Thyroid gland (tissue), 4 donors: ENCODE data around the gene RPN1. TPM values are rescaled to one million over a fixed set of nuclear protein-coding genes. Genes with fewer than 3 reads are reported as not detected.

ENCODE experiments used
- DNase-seq, 2 donors: peaks; one replicate each; pipeline ENCODE4 v3.0.0-alpha.2; 2019
- H3K27ac ChIP-seq, 3 donors: fragments of 200-600 bp; sonication (generic); 1 replicate in 2 of 3; 2 replicates in 1 of 3; pipeline ENCODE4 v1.5.1; 2016 to 2019; ENCODE audit warnings: mild to moderate bottlenecking in 1 of 3, moderate library complexity in 1 of 3
- H3K27me3 ChIP-seq: fragments of 200-600 bp; sonication (generic); one replicate; pipeline ENCODE4 v1.5.1; 2019
- H3K36me3 ChIP-seq, 2 donors: fragments of 200-600 bp; sonication (generic); one replicate each; pipeline ENCODE4 v1.5.1; 2016 to 2019
- H3K4me1 ChIP-seq, 2 donors: fragments of 200-600 bp; sonication (generic); one replicate each; pipeline ENCODE4 v1.5.1; 2017 to 2019
- H3K4me3 ChIP-seq, 3 donors: fragments of 200-600 bp; sonication (generic); replicated peaks in 1 of 3; 1 replicate in 2 of 3; 2 replicates in 1 of 3; pipeline ENCODE4 v1.5.1; 2016; ENCODE audit warnings: mild to moderate bottlenecking in 1 of 3
- H3K9me3 ChIP-seq: fragments of 200-600 bp; sonication (generic); one replicate; pipeline ENCODE4 v1.5.1; 2017
- POLR2A ChIP-seq, 2 donors: fragments of 450-650 bp; IDR thresholded peaks; one replicate each; pipeline ENCODE4 v1.6.1; 2017; ENCODE audit warnings: antibody characterized with exemption in 2 of 2, mild to moderate bottlenecking in 2 of 2, moderate library complexity in 1 of 2
- WGBS, 2 donors: methylation state at CpG; one replicate each; pipeline ENCODE4 v1.1.5; 2017; 5-methylcytosine and 5-hydroxymethylcytosine counted together
- intact Hi-C: fragments of 100-400 bp; cut with DNase I; formaldehyde crosslinking; loops from one replicate; pipeline ENCODE4 v1.15.1; 2023
- total RNA-seq, 4 donors: library from RNA; depleted of rRNA; stranded (reverse); fragments of >200 nt; gene quantifications; one replicate each; pipeline ENCODE4 v1.2.3, GENCODE V29; 2016
- TF ChIP-seq, protein P1 (sequence below), 6 experiments: fragments of 200-600 bp in 3 of 6; fragments of 450-650 bp in 3 of 6; sonication (generic) in 3 of 6; IDR thresholded peaks; one replicate each; pipeline ENCODE4 v1.5.1; 2016 to 2019; ENCODE audit warnings: antibody characterized with exemption in 6 of 6, mild to moderate bottlenecking in 2 of 6, inconsistent platforms in 1 of 6, moderate library complexity in 1 of 6

Gene RPN1
- total RNA-seq, 4 donors from 2014 or later, result 368 to 750 (median 528) TPM

DNA sequence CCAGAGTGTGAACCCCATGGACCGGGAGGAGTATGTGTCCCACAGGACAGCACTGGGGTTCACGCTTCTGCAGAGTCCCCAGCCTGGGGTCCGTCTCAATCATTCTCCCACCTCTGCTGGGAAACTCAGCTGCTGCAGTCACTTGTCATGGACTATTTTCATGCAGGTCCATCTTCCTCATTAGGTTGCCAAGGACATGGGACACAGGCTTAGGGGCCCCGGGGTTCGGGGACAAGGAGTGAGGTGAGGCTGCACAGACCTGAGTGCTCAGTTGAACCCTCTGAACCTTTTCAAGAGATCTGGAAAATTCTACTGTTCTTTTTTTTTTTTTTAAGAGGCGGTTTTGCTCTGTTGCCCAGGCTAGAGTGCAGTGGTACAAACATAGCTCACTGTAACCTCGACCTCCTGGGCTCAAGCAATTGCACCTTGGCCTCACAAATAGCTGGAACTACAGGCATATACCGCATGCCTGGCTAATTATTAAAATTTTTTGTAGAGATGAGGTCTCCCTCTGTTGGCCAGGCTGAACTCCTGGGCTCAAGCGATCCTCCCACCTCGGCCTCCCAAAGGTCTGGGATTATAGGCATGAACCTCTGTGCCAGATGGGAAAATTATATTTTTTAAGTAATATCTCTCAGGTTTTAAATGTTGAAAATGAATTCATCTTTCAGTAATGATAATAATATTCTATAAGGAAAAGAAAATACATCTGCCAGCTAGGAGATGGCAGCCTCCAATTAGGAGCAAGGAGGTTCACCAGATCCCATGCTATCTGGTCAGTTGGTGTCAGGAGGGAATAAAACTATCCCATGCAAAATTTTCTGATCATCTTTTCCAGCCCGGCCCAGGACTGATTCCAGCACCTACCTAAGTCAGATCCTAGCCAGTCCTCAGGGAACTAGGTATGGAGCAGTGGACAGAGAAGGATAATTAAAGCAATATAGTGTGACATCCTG, 45.2 kb downstream of the RPN1 start:
- Histone ChIP-seq H3K36me3 (no peaks in the 10 kb centered on the region), H3K9me3 (no peaks in the 10 kb centered on the region), H3K4me1 (peaks cover 6 to 7% of the 10 kb centered on the region in 2 donors), H3K27ac (no peak overlapping the region), H3K27me3 (no peaks in the 10 kb centered on the region), H3K4me3 (no peak overlapping the region)
- TF ChIP-seq POLR2A (IDR thresholded peaks at IDR 0.05), result no peak
- TF ChIP-seq, protein P1, sequence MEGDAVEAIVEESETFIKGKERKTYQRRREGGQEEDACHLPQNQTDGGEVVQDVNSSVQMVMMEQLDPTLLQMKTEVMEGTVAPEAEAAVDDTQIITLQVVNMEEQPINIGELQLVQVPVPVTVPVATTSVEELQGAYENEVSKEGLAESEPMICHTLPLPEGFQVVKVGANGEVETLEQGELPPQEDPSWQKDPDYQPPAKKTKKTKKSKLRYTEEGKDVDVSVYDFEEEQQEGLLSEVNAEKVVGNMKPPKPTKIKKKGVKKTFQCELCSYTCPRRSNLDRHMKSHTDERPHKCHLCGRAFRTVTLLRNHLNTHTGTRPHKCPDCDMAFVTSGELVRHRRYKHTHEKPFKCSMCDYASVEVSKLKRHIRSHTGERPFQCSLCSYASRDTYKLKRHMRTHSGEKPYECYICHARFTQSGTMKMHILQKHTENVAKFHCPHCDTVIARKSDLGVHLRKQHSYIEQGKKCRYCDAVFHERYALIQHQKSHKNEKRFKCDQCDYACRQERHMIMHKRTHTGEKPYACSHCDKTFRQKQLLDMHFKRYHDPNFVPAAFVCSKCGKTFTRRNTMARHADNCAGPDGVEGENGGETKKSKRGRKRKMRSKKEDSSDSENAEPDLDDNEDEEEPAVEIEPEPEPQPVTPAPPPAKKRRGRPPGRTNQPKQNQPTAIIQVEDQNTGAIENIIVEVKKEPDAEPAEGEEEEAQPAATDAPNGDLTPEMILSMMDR (IDR thresholded peaks at IDR 0.05), result no peak
- intact Hi-C loops, result loop anchor here (5.0 to 10.0 kb wide), 2 partner anchors 181 to 528 kb away; no protein-coding TSS in a partner anchor
- 69 to 76% methylated on average over 11 of the region's 11 CpGs for WGBS, 2 donors
- DNase-seq, result no peak

DNA sequence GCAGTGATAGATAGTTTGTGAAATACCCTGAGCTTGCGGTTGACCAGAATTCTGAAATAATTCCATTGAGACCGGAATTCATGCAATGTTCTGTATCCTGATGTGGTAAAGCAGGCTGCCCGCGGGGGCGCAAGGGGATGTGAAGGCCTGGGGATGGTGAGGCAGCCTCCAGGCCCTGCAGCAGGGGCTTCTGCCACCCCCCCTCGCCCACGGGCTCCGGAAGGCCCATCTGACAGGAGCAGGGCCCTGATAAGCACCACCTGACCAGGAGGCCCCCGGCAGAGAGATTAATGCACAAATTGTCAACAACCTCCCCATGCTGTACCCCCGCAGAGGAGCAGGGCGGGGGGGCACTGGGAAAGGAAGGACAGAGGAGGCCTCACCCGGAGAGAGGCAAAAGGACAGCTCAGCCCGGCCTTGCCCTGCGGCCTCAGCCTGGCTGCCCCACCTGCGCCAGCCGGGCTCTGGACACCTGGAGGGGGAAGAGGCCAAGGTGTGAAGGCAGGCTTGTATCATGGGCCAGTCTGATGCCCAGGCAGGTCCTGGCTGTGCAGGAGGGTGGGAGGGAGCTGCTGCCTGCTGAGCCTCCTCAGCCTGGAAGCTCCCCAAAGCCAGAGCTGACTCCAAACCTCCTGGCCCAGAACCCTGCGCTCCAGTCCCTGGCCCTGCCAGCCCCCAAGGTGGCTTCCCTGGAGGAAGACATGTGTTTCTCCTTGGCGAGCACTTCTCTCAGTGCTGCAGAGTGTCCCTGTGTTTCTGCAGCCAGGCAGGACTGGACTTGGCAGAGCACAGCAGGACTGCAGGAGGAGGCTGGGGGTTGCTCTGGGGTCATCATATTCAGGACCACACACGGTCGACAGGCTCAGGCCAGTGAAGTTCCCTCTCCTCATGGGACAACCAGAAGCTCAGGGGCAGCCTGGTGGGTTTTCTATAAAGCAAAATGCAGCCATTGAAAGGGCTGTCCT, 46.5 kb downstream of the RPN1 start:
- Histone ChIP-seq H3K4me1 (peaks cover 6 to 7% of the 10 kb centered on the region in 2 donors), H3K9me3 (no peaks in the 10 kb centered on the region), H3K27me3 (no peaks in the 10 kb centered on the region), H3K27ac (no peak overlapping the region), H3K36me3 (no peaks in the 10 kb centered on the region), H3K4me3 (no peak overlapping the region)
- TF ChIP-seq POLR2A (IDR thresholded peaks at IDR 0.05), result no peak
- TF ChIP-seq, protein P1 (IDR thresholded peaks at IDR 0.05), result no peak
- intact Hi-C loops, result loop anchor here (10.0 kb wide), 1 partner anchor 179 kb away; no protein-coding TSS in a partner anchor
- DNase-seq, result no peak
- 84 to 85% methylated on average over 13 to 18 of the region's 20 CpGs for WGBS, 2 donors

DNA sequence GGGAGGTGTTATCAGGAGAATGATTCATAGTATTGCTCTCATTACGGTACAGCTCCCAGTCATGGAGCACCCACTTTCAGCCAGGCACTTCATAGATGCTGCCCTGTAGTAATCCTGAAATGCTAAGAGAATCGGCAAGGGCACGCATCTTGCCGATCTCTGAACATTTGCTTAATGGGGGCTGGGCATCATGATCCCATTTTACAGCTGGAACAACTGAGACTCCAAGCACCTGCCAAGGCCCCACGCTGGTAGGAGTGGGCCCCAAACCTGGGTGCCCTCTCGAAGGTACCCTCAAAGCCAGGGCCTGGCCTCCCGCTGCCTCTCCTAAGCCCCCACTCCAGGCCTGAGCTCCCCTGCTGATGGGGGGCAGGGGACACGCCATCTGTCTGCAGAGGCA, 47.3 kb downstream of the RPN1 start:
- no peaks in the 10 kb centered on the region for H3K27me3 ChIP-seq
- DNase-seq, result no peak
- no peaks in the 10 kb centered on the region for H3K36me3 ChIP-seq
- intact Hi-C loops, result loop anchor here (10.0 kb wide), 1 partner anchor 179 kb away; no protein-coding TSS in a partner anchor
- no peak for TF ChIP-seq POLR2A (IDR thresholded peaks at IDR 0.05)
- TF ChIP-seq, protein P1 (IDR thresholded peaks at IDR 0.05), result no peak
- H3K9me3 ChIP-seq, result no peaks in the 10 kb centered on the region
- 95% methylated on average over 6 to 7 of the region's 8 CpGs for WGBS, 2 donors
- H3K4me3 ChIP-seq, result no peak overlapping the region
- peaks cover 6% of the 10 kb centered on the region in 2 donors for H3K4me1 ChIP-seq
- no peak overlapping the region for H3K27ac ChIP-seq

DNA sequence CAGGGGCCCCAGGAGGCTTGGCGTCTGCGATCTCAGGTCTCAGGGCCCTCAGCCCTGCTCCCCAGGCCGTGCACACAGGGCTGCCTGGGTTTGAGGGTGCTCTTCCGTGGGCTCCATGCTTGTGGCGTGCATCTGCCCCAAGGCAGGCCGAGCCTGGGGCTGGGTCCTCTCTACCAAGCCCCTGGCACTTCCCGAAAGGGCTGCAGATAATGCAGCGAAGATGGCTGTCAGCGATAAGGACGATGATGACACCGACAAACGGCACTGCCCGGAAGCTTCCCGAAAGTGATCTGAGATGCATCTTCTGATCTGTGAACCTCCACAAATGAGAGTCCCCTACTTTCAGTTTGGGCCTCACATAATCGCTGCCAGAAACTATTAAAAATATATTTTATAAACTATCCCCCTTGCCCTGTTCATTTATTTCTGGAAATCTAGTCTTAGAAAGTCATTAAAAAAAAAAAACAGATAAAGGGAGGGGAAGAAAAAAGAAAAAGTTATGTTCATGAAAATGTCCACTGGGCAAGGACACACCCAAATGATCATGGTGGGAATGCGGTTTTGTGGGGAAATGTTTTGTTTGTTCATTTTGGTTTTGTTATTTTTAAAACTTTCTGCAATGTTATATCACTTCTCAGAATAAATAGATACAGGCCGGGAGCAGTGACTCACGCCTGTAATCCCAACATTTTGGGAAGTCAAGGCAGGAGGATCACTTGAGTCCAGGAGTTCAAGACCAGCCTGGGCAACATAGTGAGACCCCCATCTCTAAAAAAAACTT, 51.5 kb downstream of the RPN1 start:
- Histone ChIP-seq H3K36me3 (no peaks in the 10 kb centered on the region), H3K4me1 (no peaks in the 10 kb centered on the region), H3K4me3 (no peak overlapping the region), H3K27me3 (no peaks in the 10 kb centered on the region), H3K9me3 (no peaks in the 10 kb centered on the region), H3K27ac (no peak overlapping the region)
- TF ChIP-seq POLR2A (IDR thresholded peaks at IDR 0.05), result no peak
- TF ChIP-seq, protein P1 (IDR thresholded peaks at IDR 0.05), result no peak
- whole genome bisulfite sequencing, 2 donors, result 86 to 90% methylated on average over 18 of the region's 18 CpGs
- intact Hi-C loops, result no loop called here
- DNase-seq, result no peak
